HG02678 (cell line): ENCODE data around the gene IQSEC1.

Experiments
- ATAC-seq: cut with Tn5 transposase; IDR thresholded peaks from one replicate; pipeline ENCODE4 v1.9.1; 2021; ENCODE audit warnings: mild to moderate bottlenecking, moderate library complexity; ENCODE audit not compliant: unreplicated experiment

Gene IQSEC1

DNA sequence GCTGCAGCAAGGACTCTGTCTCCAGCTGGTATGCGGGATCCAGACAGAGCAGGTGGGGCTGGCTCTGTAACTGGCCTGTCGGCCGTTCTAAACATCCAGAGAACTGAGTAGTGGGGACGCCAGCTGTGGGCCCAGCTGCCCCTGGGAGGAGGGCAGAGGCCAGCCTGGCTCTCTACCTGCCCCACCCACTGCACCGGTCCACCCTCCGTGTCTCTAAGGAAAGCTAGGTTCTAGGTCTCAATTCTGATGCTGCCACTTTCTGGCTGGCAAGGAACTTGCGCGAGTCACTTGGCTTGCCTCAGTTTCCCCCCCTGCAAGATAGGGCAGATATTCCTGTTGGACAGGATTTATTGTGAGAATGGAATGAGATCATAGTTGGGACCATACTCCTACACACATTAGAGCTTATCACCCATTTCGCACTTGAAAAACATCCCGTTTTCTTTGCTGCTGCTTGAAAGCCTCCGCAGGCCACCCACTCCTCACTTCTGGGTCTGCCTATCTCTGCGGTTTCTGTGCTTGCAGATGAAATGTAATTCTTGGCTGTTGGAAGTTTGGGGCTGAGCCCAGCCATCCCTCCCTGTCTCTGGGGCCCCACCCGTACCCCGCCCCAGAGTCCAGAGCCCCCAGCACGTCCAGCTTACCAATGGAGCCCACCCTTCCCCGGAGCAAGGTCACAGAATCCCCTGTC, 65.8 kb downstream of the IQSEC1 start:
- no peak for ATAC-seq

DNA sequence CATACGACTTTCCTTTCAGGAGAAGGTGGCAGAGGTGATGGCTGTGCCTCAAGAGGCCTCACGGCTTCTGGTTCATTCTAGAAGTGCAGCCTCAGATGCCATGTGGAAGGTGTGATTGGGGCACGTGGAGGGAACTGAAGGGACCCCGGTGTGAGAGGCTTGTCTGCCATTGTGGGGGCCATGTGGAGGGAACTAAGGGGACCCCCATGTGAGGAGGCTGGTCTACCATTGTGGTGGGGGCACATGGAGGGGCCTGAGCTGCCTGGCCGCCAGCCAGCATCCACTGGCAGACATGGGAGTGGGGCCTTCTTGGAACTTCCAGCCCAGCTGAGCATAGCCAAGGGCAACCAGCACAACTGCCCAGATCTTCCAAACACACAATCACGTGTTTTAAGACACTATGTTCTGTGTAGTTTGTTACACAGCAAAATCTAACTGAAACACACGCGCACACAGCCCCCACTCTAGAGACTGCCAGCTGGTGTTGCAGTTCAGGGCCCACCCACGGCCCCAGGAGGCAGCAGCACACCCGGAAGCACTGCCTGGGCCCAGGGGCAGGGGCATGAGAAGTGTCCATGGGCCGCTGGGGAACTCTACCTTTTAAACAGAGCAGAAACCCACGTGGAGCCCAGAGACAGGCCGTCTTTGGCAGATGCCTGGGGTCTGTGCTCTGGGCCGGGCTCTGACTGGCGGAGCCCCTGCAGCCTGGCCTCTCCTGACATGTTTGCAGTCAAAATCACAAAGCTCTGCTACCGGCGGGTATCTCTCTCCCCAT, 66.8 kb downstream of the IQSEC1 start:
- no peak for ATAC-seq

DNA sequence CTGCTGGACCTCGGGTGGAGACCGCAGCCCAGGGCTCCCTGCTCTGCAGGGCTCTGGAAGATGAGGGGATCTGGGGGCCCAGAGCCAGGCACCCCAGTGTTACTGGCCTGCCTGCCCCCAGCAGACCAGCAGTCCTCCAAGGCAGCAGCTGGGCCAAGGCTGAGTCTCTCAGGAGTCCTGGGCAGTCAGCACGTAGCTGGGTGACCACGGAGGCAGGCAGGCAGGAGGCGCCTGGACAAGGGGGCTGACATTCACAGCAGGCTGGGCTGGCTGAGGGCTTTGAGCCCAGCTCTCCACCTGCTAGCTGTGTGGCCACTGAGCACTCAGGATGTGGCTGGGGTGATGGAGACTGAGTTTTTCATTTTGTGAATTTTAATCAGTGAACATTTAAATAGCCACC, 67.9 kb downstream of the IQSEC1 start:
- ATAC-seq, result no peak

DNA sequence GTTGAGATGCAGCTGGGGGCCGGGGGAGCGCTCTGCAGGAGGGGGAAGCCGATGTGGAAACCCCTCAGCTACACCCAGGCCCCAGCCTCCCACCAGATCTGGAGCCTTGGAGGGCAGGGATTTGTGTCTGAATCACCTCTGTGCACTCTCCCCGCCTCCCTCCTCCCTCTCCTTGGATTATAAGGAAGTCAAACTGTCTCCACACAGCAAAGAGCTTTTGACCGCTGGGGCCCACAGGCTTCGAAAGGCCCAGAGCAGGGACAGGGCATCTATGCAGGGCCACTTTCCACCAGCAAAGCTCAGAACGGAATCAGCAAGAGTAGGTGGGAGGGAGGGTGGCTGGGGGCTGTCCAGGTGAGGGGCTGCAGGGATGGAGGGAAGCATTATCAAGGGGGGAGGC, 68.9 kb downstream of the IQSEC1 start:
- no peak for ATAC-seq

DNA sequence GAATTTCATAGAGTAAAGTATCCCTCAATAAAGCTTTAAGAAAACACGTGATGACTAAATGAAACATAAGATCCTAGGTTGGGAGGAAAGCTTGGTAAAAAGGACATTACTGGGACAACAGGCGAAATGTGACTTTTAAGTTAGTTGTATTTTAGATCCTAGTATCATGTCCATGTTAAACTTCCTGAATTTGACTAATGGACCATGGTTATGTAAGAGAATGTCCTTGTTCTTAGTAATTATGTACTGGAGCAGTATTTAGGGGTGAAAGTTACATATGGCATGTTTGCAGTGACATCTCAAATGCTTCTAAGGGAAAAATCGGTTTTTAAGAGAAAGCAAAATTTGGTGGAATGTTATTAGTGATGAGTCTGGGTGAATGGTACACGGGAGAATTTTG, 69.6 kb downstream of the IQSEC1 start:
- ATAC-seq, result no peak

DNA sequence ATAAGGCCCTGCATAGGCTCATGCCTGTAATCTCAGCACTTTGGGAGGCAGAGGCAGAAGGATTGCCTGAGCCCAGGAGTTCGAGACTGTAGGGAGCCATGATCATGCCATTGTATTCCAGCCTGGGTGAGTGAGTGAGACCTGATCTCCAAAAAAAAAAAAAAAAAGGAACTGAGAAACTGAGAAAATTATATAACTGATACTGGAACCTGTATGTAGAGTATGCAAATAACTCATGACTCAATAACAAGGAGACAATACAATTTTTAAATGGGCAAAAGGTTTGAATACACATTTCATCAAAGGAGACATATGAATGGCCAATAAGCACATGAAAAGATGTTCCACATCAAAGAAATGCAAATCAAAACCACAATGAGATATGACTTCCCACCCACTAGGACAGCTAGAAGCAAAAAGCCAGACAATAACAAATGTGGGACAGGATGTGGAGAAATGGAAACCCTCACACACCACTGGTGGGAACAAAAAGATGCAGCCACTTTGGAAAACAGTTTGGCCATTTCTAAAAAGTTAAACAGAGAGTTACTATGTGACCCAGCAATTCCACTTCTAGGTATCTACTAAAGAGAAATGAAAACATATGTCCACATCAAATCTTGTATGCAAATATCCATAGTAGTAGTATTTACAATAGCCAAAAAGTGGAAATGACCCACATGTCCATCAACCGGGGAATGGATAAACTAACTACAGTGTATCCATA, 70.7 kb downstream of the IQSEC1 start:
- ATAC-seq, result peak; percentile 48

DNA sequence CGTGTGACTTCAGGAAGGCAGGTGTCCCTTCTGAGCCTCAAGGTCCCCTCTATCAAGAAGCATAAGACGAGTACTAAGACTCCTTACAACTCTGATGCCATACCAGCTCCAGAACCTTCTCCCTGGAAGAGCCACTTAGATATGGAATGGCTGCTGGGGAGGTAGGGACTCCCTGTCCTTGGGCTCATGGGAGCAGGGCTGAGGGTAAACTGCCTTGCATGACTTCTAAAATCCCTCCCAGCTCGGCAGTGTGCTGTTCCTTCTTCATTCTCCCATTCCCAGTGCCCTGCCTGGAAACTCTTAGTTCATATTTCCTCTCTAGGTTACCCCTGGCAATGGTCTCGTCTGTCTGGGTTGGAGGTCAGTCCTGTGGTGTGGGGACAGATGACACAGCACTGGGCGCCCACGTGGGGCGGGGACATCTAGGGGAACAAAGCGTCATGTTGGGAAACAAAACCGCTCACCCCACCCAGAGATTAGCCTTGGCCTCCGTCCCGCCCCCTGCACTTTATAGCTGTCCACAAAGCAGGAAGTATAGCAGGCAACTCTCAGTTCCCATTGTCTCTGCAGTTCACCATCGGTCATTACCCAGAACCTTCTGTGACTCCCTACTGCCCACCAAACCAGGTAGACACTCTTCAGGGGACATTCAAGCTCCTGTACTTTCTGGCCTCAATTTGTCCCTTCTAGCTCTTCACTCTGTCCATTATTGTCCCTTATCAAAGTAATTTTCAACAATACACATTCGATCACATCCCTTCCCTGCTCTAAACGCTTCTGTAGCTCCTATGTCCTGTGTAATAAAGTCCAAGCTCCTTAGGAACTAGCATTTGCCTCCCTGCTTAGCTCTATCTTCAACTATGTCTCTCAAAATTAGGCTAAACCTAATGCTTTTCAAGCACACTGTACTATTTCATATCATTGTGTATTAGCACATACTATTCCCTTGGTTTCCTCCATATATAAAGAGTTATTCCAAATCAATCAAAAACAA, 73.8 kb downstream of the IQSEC1 start:
- peak; percentile 32 for ATAC-seq

DNA sequence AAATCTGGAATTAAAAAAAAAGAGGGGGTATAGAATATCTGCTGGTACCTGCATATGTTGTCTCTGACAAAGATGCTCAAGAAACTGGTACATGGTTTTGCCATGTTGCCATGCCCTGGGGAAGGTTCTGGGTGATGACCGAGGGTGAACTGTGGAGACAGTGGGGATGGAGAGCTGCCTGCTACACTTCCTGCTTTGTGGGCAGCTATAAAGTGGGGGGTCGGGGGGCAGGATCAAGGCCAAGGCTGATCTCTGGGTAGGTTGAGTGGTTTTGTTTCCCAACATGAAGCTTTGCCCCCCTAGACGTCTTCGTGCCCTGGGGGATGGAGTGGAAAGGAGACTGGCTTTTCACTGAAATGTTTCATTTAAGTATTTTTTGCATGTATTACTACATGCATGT, 74.6 kb downstream of the IQSEC1 start:
- ATAC-seq, result no peak

DNA sequence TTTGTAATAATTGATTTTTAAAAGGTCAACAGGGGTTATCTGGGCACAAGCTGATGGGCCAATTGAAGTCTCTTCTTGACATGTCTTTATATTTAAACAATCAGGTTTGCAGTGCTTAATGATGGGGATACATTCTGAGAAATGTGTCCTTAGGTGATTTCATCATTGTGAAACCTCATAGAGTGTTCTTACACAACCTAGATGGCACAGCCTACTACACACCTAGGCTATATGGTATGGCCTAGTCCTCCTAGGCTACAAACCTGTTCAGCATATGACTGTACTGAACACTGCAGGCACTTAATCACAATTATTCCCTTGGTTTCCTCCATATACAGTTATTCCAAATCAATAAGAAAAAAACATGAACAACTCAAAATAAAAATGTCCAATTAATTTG, 75.8 kb downstream of the IQSEC1 start:
- ATAC-seq, result no peak

DNA sequence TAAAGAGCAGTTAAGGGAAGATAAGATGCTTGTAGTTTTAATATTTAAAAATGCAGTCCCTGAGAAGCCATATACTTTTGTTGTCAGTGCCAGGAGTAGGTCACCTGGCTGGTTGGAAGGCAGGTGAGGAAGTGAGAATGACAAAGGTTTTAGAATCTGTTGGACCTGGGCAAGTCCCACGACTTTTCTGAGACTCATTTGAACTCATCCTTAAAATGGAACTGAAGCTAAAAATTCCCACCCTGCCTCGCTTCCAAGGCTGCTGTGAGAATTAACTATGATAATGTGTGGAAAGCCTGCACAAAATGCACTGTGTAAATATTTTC, 77.1 kb downstream of the IQSEC1 start:
- no peak for ATAC-seq

DNA sequence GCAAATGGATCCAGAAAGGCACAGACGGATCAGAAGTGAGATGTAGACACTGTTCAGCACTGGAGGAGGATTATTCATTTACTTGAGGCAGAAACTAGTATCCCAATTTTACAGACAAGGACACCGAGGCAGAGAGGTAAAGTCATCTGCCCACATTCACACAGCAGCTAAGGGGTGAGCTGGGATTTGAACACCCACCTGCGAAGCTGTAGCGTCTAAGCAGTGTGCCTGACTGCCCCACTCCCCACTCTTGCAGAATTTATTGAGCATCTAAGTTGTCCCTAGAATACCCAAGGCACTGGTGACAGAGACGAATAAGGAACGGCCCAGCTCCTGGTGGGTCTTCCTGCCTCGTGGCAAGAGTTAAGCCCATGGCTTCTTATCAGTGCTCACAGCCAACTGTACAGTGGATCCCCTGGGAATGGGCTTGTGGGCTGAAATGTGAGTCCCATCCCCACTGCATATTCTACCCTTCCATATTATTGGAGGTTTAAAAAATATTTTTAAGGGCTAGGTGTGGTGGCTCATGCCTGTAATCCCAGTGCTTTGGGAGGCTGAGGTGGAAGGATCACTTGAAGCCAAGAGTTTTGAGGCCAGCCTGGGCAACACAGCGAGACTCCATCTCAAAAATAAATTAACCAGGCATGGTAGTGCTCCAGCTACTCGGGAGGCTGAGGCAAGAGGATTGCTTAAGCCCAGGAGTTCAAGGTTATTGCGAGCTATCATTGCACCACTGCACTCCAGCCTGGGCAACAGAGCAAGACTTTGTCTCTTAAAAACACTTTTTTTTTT, 77.6 kb downstream of the IQSEC1 start:
- no peak for ATAC-seq

DNA sequence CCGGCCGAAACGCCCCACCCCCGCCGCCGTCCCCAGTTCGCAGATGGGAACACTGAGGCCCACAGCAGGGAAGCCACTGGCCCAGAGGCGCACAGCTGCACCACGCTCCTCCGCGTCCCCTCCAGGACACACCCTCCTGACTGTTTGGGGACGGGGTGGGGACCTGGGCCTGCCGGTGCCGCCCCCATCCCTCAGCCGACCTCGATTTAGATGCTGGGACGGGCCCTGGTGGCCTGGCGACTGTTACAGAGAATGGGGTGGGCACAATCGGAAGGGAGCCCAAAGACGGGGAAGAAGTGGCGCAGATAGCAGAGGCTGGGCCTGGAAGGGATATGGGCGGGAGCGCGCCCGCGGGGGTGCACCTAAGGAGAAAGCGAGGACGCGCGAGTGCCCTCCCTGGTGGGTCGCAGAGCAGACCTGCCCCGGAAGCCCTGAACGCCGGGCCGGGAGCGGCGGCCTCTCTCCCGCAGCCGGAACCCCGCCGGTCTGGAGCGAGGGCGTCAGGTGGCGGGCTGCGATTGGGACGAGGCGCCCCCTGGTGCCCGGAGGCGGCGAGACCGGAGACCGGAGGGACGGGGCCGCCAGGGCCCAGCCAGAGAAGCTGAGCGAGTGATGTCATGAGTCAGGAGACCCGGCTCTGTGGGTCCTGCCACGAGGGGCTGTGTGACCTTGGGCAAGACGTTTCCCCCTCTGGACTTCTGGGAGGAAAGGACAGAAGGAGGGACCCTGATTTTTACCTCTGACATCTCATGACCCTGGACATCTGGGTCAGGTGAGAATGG, 78.4 kb downstream of the IQSEC1 start:
- ATAC-seq, result peak; percentile 77

DNA sequence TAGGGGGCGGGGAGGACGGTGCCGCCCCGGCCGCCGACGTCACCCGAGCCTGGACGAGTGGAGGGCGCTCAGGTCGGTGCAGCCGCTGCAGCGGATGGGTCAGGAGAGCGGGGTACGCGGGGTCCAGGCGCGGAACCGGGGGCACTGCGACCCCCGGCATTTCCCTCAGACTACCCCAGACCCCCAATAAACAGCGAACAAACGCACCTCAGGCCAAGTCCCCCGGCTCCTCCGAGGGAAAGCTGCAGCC, 78.9 kb downstream of the IQSEC1 start:
- ATAC-seq, result no peak

DNA sequence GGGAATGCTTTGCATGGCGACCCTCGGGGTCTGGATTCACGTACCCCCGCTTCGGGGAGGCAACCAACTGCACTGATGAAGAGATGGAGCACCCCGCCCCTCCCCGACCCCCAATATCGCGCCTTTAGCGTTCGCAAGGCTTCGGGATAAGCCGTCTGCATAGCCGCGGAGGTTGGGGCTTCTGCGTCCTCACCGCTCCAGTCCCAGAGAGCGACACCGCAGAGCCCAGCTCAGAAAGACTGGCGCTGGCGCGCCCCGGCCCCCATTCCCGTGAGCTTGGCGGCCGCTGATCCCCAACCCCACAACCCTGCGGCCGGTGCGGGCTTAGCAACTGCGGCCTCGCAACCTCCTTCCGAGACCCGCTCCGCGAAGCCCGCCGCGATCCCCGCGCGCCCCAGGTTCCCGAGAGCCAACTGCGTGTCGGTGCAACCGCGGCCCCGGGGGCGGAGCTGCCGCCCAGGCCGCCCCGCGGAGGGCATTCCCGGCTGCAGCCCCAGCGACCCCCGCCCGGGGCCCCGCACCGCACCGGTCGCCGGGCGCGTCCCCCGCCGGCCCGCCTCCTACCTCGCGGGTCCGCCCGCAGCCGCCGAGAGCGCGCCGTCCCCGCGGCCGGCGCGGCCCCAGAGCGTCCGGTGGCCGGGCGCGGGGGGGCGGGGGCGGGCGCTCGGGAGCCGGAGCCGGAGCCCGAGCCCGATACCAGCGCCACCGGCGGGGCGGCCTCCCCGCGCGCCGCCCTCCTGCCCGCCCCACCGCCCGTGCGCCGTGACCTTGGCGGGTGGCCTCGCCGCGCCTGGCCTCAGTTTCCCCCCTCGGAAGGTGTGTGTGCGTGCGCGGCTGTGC, 79.5 kb downstream of the IQSEC1 start:
- ATAC-seq, result no peak

DNA sequence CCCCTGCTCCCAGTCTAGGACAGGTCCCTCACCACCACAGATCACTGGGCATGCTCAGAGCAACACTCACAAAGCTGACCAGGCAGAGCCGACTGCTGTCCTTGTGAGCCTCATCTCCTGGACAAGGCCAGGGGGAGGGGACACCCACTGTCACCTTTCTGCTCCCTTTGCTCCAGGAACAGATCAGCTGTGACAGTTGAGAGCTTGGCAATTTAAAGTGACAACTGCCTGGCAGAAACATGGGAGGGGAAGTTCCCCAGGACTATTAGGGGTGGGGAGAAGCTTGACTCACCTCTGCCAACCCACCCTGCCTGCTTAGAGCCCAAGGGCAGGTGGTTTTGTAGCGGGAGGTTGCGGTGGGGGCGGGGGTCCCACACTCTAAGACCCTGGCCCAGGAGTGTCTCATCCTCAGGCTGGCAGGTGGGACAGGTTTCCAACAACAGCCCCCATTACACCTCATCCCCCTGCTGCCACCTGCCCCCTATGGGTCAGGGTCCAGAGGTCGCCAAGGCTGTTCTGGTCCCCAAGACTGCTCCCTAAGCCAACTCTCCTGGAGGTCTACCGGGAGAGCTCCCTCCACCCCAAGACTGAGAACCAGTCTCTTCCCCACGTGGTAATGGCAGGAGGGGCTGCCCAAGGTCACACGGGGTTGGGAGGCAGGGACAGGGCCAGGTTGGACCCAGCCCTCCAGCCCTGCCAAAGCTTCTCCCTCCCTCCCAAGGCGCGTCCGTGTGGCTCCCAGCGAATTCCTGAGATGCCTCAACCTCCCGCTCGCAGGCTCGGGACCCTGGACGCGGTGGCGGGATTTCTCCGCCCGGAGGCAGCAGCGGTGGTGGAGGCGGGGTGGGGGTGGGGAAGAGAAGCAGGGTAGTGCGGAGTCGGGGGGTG, 80.4 kb downstream of the IQSEC1 start:
- no peak for ATAC-seq

DNA sequence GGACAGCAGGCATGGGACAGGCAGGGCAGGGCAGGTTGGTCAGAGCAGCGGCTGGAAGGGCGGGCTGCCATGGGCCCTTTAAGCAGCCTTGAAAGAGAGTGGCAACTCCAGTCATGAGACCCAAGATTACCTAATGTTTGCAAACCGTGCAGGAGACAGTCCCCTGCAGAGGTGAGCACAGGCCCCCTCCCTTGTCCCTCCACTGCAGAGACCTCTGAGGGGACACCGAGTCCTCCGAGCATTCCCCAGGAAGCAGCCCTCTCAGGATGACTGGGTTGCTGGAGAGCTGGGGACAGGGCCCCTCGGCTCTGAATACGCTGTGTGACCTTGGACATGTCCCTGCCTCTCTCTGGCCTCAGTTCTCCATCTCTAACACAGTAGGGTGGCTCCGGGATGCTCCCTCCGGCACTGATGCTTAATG, 81.4 kb downstream of the IQSEC1 start:
- no peak for ATAC-seq

DNA sequence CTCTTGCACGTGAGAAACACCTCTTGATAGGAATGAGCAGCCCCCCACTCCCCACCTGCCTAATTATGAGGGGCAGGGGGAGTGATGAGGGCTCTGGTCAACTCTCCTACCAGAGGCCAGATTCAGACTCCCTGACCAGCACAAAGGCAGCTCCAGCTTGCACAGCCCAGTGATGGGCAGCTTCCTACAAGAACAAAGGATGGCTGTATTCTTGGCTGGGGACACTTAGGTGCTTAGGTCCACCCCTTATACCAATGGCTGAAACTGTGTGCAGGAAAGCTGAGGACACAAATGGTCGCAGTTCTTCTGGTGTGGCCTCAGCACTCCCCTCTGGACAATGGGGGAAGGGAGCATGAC, 81.8 kb downstream of the IQSEC1 start:
- no peak for ATAC-seq
